Adrenal gland (tissue), 5 donors: Measurements from ENCODE around the gene C15orf40.

Experiments used
- POLR2A ChIP-seq, 2 donors: fragments of 450-650 bp; IDR thresholded peaks; one replicate each; pipeline ENCODE4 v1.6.1; 2017; ENCODE audit warnings: antibody characterized with exemption in 2 of 2, mild to moderate bottlenecking in 2 of 2, moderate library complexity in 1 of 2
- TF ChIP-seq, protein P1 (sequence below), 6 experiments: fragments of 450-650 bp in 4 of 6; fragments of 200-600 bp in 2 of 6; sonication (generic) in 1 of 6; IDR thresholded peaks; 1 replicate in 5 of 6; 2 replicates in 1 of 6; pipeline versions ENCODE4 v1.5.1 to v1.8.0; 2016 to 2021; ENCODE audit warnings: antibody characterized with exemption in 6 of 6, mild to moderate bottlenecking in 2 of 6, moderate library complexity in 1 of 6
- donor health status: DM: no; HTN: no; CAD: no.

DNA sequence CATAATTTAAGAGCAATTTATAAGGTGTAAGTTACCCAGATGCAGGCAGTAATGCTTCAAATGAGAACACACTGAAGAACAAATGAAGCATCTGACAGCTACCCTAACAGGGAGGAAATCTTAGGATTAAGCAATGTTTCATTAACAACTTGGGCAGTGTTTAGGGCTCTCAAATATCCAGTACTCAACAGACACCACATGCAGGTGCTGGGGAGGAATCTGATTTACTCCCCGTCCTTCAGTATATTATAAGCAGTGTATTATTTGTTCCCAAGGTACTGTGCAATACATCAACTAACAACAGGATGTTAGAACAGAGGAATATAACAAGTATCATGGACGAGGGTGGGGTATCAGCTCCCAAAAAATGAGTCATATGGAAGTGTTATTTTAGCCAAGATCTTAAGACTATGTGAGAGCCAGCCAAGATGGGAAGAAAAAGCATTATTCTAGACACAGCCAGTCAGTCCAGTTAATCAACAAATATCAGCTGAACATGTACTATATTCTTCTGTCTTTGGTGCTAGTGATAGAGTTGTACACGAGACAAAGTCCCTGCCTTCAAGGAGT is 35.2 kb upstream of the C15orf40 start:
- TF ChIP-seq, protein P1, sequence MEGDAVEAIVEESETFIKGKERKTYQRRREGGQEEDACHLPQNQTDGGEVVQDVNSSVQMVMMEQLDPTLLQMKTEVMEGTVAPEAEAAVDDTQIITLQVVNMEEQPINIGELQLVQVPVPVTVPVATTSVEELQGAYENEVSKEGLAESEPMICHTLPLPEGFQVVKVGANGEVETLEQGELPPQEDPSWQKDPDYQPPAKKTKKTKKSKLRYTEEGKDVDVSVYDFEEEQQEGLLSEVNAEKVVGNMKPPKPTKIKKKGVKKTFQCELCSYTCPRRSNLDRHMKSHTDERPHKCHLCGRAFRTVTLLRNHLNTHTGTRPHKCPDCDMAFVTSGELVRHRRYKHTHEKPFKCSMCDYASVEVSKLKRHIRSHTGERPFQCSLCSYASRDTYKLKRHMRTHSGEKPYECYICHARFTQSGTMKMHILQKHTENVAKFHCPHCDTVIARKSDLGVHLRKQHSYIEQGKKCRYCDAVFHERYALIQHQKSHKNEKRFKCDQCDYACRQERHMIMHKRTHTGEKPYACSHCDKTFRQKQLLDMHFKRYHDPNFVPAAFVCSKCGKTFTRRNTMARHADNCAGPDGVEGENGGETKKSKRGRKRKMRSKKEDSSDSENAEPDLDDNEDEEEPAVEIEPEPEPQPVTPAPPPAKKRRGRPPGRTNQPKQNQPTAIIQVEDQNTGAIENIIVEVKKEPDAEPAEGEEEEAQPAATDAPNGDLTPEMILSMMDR (IDR thresholded peaks at IDR 0.05) = no peak
- TF ChIP-seq POLR2A (IDR thresholded peaks at IDR 0.05) = no peak
